DMS79 treated with DMSO at 0.1 percent for 48 hours (cell line): ENCODE data around the gene SDC4.

Experiments used
- DNase-seq: peaks from one replicate; lab custom pipeline; 2025; lab: John Stamatoyannopoulos, UW

The SDC4 gene, protein sequence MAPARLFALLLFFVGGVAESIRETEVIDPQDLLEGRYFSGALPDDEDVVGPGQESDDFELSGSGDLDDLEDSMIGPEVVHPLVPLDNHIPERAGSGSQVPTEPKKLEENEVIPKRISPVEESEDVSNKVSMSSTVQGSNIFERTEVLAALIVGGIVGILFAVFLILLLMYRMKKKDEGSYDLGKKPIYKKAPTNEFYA

DNA sequence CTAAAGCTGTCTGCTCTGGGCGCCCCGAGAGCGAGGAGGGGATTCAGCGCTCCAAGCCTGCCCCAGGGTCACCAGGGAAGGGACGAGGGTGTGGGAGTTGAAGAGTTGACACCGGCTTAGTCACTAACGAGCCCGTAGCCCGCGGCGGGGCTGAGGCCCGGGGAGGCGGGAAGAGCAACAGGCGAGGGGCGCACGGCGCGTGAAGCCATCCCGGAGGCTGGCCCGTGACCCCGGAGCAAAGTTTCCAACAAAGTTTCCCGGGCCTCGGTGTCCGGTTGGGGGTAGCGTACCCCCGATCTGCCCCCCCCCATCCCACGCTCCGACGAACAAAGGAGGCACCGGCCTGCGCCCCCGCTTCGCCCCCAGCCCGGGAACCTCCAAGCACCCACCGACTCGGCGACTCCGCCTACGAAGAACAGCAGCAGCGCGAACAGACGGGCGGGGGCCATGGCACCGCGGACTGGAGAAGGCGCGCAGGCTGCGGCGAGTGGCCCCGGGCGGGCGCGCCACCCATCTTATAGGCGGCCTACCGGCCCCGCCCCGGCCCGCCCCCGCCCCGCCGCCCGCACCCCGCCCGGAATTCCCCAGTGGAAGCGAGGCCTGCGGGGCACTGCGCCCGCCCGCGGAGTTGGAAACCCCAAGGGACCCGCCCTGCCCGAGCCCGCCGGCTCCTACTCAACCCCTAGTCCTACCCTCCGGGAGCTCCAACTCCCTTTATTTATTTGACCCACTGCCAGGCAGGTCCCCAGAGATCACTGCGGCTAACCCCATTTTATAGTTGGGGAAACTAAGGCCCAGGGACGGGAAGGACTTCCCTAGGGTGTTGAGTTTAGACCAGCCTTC is at the start of gene SDC4:
Gene SDC4 (minus strand): TSS at position 489 of the 843 bp plus-strand sequence. CDS start 40 bp downstream, at position 449.
- no peak for DNase-seq

DNA sequence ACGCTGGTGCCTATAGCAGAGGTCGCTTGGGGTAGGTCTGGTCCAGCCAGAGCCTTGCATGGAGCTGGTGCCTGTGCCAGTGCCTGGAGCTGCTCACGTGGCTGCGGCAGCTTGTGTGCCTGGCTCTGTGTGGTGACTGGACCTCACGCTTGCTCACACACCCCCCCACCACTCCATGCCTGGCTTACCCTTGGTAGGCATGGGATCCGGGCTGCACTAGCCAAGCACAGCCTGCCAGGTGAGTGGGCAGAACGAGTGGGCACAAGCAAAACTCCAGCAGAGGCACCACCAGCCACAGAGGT is 46.8 kb upstream of the SDC4 start:
- no peak for DNase-seq

DNA sequence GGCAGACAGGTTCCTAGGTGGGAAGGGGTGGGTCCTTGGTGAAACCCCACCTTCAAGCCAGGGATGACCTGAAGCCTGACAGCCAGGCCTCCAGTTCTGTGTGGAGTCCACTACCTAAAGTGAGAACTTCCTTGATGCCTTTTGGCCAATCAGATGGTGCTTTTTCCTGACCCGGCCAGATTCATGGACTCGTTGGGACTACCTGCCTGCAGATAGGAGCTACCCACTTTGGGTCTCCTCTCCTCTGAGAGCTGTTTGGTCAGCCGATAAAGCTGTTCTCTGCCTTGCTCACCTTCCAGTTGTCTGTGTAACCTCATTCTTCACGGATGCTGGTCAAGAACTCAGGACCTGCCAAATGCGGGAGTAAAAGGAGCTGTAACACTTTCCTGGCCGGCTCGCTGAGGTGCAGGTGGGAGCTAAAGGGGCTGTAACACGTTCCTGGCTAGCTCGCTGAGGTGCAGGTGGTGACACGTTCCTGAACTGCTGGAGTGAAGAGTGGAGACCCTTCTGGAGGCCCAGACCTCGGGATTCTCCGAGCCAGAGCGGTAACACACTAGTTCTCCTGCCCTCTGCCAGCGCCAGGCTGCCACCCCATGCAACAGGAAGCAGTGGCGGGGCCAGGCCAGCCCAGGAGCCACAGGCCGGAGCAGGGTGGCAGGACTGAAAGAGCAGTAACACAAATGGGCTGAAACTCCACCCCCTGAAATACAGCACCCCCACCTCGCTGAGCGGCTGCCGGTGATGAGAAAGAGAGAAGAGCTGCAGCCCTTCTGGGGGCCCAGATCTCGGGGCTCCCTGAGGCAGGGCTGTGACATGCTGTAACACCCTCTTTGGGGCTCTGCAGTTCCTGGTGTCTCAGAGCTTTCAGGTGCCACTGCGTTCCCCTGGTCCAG is 46.2 kb upstream of the SDC4 start:
- DNase-seq: no peak

DNA sequence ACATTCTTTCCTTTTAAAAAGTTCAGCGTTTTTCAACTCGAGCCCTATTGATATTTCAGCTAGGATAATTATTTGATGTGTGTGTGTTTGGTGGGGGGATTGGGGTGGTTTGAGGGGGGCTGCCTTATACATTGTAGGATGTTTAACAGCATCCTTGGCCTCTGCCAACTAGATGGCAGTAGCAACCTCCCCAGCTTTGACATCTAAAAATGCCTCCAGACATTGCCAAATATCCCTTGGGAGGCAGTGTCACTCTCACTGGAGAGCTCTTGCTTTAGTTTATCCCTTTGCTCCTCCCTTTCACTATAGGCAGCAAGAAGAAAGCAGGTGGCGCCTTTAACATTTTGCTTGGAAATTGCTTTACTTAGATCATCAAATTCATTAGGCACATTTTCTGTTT is 44.5 kb upstream of the SDC4 start:
- DNase-seq: no peak

DNA sequence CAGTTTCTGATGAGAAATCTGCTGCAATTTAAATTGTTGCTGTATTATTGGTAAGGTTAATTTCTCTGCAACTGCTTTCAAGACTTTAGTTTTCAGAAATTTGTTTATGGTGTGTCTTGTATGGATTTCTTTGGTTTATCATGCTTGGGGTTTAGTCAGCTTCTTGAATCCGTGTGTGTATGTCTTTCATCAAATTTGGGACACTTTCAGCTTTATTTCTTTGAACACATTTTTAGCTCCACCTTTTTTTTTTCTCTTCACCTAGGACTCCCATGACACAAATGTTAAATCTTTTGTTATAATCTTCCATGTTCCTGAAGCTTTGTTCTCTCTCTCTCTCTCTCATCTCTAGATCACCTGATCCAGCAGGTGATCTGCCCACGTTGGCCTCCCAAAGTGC is 43.3 kb upstream of the SDC4 start:
- no peak for DNase-seq

DNA sequence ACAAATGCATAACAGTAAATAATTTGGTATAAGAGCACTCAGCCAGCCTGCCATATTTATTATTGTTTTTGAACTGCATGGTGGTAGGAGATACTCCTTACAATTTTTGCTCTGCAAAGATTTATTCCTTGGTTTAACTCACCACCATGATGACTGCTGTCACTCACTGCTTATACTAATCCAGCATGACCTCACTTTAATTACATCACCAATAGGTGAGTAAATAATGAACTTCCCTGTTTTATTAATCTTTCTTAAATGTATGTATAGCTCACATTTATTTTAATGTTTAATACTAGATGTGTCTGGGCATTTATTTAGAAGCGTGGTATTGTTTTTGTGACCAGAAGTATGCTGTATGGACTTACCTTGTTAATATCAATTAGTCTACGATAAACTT is 42.7 kb upstream of the SDC4 start:
- DNase-seq: no peak

DNA sequence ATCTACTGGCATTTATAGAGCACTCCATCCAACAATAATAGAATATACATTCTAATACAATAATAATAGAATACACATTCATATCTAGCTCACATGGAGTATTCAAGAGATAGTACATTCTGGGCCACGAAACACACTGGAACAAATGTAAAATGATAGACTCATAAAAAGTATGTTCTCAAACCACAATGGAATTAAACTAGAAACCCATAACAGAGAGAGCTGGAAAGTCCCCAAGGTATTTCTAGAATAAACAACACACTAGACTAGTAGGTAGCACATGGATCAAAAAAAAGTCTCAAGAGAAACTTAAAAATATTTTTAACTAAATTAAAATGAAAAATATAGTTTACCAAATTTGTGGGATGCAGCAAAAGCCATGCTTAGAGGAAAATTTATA is 39.0 kb upstream of the SDC4 start:
- no peak for DNase-seq

DNA sequence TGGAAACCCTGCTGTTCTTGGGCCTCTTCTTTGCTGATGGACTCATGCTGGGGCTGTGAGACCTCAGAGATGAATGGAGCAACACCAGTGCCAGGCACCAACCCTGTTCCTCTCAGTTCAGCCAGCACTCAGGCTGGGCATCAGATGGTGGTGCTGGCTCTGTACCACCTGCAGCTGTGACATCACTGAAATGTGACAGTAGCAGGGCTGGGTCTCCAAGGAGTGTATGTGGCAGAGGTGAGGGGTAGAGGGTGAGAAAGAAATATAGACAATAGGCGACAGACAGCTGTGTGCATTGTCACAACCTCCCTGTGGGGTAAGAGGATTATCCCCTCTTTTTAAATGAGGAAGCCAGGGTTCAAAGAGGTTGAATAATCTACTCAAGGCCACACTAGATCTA is 30.0 kb upstream of the SDC4 start, which contains the start of gene TP53TG5:
Gene TP53TG5 (minus strand): TSS at position 135 of the 400 bp plus-strand sequence. CDS start 89 bp downstream, at position 46.
- no peak for DNase-seq

DNA sequence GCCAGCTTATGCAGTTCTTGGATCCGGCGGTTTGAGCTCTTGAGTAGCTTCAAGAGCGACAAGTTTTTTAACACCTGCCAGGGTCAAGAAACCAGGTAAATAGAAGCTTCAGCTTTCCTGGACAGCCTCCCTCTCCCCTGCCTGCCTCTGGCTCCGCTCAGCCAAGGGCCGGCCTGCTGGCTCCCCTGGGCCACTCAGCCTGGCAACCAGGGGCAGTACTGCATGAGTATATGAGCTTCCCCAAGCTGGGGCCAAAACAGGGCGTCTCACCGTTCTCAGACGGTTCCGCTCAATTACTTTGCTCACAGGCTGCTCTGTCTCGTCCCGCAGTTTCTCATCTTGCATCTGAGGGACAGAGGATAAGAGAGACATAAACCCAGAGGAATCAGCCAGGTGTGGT is 29.0 kb upstream of the SDC4 start:
- DNase-seq: peak; percentile 49

DNA sequence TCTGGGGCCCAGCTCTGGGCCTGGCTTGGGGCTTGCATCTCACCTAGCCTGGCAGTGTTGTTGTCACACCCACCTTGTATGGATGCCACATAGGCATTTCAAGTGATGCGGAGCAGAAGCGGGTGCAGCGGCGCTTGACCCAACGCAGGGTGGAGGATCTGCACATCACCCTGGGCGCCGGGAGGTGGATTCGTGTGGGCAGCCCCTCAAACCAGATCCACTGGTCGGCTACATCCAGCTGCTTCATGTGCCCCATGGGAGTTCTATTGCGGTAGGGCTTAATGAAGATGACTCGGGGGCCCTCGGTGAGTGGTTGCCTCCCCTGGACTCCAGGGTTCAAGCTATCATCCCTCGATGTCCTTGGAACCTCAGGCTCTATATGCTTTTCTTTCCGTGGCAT is 26.7 kb upstream of the SDC4 start:
- DNase-seq: no peak

DNA sequence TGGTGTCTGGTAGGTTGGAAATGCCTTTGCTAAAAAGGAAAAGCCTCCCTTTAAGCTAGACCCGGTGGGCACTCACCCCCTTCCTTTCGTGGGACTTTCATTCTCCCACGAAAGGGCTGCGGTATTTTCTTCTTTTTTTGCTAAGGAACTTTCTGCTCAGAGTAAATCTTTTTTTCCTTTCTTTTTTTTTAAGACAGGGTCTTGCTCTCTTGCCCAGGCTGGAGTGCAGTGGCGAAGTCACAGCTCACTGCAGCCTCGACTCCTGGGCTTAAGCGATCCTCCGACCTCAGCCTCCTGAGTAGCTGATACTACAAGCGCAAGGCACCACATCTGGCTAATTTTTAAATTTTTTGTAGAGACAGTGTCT is 25.9 kb upstream of the SDC4 start:
- DNase-seq: no peak

DNA sequence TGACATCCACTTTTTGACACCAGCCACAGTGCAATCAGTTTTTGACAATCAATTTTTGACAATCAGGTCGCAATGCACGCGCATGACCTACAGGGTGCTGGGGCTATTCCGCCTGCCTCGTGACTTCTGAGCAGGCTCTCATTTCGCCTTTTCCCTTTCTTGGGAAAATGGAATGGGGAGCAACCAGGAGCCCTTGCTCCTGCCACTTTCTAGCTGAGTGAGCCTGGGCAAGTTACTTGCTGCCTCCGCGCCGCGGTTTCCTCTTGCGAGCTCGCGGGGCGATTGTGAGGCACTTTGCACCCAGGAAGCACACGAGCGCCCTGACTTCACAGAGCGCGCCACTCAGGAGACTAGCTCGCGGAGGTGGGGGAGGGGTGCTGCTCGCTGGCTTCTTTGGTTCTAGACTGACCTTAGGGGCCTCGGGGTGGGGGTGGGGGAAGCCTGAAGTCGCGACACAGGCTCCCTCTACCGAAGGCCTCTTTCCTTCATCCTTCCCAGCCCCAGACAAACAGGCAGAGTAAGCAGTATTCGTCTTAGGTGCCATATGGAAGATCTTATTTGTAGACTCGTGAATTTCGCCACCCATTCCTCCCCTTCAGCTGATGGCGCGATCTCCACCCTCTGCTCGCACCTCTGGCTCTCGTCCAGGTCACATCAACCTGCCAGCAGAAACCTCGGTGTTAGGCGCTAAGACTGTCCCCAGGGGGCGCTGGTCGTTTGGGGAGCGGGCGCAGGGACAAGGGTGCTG is 25.3 kb upstream of the SDC4 start:
- DNase-seq: no peak

DNA sequence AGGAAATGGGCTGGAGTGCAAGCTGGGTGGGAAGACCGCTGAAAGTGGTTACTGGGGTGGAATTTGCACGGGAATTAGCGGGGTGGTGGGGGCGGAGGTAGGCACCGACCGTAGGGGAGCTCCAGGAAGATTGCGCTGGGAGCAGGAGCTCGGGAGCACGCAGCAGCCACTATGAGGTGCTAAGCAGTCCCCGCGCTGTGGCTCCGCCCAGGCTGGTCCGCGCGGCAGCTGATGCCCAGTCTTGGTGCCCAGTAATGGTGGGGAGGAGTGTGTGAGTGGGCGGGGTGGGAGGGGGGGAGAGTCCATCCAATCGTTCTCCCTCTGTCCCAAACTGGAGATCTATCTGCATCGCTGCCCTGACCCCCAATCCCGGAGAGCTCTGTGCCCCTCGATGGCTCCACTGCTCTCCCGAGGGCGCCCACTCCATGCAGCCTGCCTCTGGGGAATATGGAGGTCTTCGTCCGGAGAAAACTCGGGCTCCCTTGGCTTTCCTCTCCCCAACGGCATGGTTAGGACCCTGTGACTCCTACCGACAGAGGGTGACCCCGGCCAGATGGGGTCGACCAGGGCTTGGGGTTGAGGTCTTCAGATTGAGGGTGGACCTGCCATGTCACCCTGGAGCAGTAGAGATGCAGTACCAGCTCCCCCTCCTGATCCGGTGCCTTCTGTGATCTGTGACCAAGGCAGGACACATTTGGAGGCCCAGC is 24.6 kb upstream of the SDC4 start:
- no peak for DNase-seq

DNA sequence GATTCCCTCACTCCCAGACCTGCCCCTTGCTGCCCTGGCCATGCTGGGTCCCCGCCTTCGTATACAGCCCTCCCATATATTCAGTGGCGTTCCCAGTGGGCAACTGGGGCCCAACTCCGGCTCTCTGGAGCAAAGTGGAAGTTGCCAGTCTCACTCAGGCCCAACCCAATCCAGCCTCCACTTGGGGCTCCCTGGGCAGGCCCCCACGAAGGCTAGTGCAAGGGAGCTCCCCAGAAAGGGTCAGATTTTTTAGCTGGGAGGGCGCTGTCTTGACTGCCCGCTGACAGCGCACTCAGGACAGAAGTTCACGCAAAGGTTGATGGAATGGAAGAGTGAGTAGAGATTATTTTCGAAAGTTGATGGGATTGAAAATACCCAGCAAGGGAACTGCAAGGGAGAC is 24.0 kb upstream of the SDC4 start:
- DNase-seq: no peak

DNA sequence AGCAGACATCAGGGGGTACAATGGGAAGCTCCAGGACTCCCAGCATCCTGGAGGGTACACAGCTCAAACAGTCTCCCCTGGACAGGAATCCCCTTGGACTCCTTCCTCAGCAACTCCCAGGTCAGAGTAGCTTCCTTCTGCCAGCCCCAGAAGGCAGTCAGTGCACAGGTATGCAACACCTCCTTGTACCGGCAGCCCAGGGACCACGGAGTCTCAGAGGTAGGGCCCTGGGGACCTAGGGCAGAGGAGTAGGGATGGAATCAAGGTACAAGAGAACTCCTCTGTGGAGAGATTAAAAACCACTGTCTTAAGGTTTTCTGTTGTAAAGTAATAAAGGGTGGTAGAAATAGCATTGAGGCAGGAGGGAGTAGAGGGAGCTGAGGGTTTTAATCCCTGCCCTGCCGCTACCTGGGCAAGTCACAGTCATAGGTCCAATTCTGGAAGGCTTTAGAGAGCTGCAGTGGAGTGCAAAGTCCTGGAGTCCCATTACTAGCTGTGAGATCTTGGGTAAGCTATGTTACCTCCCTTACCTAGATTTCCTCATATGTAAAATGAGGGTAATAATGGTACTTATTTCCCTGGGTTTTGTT is 22.4 kb upstream of the SDC4 start:
- DNase-seq: no peak

DNA sequence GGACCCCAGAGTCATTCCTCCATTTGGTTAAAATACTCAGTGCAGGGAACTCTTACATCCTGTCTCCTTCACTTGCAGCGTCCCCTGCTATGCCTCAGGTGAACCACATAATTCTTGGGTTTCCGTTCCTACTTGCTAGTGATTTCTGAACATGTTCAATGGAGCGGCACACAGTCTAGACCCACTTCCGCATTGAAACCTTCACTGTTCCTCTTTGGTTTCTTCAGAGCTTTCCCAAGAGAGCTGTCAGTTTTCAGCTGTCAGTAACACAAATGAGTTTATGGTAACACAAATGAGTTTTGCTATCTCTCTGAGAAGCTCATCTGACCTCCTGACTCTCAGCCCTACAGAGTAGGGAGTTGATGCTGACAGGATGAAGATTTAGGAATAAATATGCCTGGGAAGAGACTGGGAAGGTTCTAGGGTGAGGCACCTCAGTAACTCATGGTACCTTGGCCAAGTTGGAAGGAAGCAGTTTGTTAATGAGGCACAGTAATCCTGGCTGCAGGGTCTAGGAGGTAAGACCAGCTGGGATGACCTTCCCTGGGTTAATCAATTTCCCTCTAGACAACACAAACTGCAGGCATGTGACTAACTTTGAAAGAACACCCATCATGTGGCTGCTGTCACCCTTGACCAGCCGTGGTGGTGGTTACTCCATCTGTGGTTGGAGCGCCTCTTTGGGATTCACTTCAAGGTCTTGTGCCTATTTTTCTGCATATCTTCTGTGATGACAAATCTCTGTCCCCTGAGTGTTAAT is 20.2 kb upstream of the SDC4 start:
- no peak for DNase-seq

DNA sequence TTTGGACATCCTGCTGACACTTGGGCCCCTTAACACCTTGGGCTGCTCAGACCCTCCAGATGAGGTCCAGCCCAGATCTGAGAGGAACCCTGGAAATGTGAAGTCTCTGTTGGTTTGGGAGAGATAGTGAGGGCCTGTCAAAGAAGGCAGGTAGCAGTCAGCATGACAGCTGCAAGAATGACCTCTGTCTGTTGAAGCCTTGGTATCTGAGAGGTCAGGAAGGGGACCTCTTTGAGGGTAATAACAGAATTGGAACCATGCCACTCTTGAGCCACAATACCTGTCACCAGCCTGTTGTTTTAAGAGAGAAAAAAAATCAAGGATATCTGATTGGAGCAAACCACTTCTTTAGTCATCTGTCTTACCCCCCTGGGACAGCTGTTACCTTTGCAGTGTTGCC is 18.9 kb upstream of the SDC4 start:
- no peak for DNase-seq

DNA sequence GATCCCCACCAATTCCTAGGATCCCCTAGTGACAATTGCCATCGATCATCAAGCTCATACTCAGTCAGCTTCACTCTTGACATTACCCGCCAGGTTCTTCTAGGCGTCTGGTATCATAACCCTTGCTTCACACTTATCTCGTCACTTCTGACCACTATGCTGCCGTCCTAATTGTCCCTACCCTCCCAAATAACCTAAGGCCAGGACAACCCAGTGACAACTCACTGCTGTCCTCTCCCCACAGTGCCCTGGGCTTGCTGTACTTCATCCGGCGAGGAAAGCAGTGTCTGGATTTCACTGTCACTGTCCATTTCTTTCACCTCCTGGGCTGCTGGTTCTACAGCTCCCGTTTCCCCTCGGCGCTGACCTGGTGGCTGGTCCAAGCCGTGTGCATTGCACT is 18.4 kb upstream of the SDC4 start:
- no peak for DNase-seq

DNA sequence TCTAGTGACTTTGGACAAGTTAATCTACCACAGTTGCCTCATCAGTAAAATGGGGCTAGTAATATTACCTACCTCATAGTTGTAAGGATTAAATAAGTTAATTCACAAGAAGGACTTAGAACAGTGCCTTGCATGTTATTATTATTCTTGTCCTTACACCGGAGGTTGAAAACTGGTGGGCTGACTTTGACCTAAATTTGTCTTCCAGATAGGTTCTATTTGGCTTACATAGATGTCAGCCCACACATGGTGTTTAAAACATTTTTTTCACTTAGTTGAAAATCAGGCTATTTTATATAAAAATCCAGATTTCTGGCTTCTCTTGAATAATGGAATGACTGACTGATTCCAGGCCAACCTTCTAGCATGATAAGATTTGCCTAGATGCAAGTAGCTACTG is 18.0 kb upstream of the SDC4 start:
- no peak for DNase-seq

DNA sequence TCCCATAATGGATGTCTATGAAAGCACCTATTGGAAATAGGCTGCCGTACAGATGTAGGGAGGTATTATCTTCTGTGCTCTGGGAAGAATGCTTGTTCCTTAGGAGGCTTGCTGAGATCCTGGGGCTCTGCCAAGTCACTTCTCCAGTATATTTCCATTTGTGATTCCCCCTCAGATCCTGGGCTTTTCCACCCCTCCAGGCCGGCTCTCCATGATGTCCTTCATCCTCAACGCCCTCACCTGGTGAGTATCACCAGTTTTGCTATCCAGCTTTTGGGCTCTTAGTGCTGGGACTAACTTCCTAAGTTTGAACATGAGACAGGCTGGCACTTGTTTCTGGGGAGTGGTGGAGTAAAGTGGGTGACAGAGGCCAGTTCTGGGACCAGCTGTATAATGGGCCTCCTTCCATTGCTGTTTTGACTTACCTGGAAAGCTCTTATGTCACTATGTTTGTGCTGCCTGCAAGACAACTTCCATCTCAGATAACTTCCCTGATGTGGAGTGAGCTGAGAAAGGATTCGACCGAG is 17.3 kb upstream of the SDC4 start:
- no peak for DNase-seq
